PFSK-1 (cell line): ENCODE measurements around the gene STX7.

Experiments used
- FOXP2 ChIP-seq: optimal IDR thresholded peaks from 2 replicates; pipeline ENCODE3; 2011; ENCODE audit warnings: borderline replicate concordance, control low read depth, inconsistent platforms; ENCODE audit not compliant: insufficient read depth; ENCODE audit errors: extremely low read length, extremely low read depth
- POLR2AphosphoS5 ChIP-seq: IDR thresholded peaks from 2 replicates; pipeline ENCODE4 v1.6.1; 2012; ENCODE audit warnings: low read depth, mild to moderate bottlenecking, control low read depth, low read length, moderate library complexity
- SIN3A ChIP-seq: IDR thresholded peaks from 2 replicates; pipeline ENCODE4 v1.6.1; 2012; ENCODE audit warnings: mild to moderate bottlenecking, low read length, moderate library complexity, borderline replicate concordance; ENCODE audit not compliant: insufficient read depth
- TAF1 ChIP-seq: IDR thresholded peaks from 2 replicates; pipeline ENCODE4 v1.6.1; 2012; ENCODE audit warnings: low read length, control low read depth, borderline replicate concordance; ENCODE audit not compliant: insufficient read depth
- TF ChIP-seq, protein P1 (sequence below), 2 experiments: IDR thresholded peaks; 2 replicates each; pipeline versions ENCODE4 v1.6.1 to v1.8.0; 2011 to 2012; ENCODE audit warnings: low read depth in 2 of 2, low read length in 2 of 2, control low read depth in 1 of 2, inconsistent platforms in 1 of 2, mild to moderate bottlenecking in 1 of 2, moderate library complexity in 1 of 2; ENCODE audit not compliant: insufficient read depth in 1 of 2

STX7 gene

GRCh38 chr6:132458887-132459604, 53.9 kb downstream of the STX7 start:
- TF ChIP-seq TAF1, result no peak
- TF ChIP-seq, protein P1, sequence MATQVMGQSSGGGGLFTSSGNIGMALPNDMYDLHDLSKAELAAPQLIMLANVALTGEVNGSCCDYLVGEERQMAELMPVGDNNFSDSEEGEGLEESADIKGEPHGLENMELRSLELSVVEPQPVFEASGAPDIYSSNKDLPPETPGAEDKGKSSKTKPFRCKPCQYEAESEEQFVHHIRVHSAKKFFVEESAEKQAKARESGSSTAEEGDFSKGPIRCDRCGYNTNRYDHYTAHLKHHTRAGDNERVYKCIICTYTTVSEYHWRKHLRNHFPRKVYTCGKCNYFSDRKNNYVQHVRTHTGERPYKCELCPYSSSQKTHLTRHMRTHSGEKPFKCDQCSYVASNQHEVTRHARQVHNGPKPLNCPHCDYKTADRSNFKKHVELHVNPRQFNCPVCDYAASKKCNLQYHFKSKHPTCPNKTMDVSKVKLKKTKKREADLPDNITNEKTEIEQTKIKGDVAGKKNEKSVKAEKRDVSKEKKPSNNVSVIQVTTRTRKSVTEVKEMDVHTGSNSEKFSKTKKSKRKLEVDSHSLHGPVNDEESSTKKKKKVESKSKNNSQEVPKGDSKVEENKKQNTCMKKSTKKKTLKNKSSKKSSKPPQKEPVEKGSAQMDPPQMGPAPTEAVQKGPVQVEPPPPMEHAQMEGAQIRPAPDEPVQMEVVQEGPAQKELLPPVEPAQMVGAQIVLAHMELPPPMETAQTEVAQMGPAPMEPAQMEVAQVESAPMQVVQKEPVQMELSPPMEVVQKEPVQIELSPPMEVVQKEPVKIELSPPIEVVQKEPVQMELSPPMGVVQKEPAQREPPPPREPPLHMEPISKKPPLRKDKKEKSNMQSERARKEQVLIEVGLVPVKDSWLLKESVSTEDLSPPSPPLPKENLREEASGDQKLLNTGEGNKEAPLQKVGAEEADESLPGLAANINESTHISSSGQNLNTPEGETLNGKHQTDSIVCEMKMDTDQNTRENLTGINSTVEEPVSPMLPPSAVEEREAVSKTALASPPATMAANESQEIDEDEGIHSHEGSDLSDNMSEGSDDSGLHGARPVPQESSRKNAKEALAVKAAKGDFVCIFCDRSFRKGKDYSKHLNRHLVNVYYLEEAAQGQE (IDR thresholded peaks at IDR 0.05; ENCODE audit: insufficient read depth in 1 of 2, low read depth in 2 of 2, low read length in 2 of 2), result no peak
- no peak for TF ChIP-seq SIN3A

DNA sequence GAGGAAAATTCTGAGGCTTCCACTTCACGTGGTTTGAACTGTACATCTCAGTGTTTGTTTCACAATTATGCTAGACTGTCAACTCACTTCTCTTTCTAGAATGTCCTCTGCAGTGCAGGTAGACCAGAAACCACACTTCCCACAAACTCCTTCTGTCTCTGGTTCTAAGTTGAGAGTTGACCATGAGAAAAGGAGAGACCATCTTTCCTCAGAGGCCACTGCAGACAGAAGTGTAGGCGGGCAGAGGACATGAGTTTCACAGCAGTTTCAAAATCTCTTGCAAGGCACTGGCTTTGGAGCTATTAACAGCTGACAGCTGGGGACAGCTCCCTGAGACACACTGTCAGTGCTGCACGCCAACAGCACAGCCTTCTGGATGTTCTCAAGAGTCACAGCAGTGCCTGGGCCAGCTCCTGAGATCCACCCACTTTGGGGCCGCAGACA, 56.2 kb downstream of the STX7 start:
- TF ChIP-seq, protein P1 (IDR thresholded peaks at IDR 0.05; ENCODE audit: insufficient read depth in 1 of 2, low read depth in 2 of 2, low read length in 2 of 2), result peak in 1 of 2 experiments; percentile 73; a peak in 1 of 4 replicates
- no peak for TF ChIP-seq TAF1

GRCh38 chr6:132446855-132447241, 66.1 kb downstream of the STX7 start:
- no peak for TF ChIP-seq FOXP2
- TF ChIP-seq, protein P1 (IDR thresholded peaks at IDR 0.05; ENCODE audit: insufficient read depth in 1 of 2, low read depth in 2 of 2, low read length in 2 of 2), result no peak
- TF ChIP-seq POLR2AphosphoS5, result no peak
- TF ChIP-seq SIN3A, result no peak
- no peak for TF ChIP-seq TAF1

- TF ChIP-seq POLR2AphosphoS5 (no peak), TAF1 (no peak)
Measured at GRCh38 chr6:132446141-132446854, 66.6 kb downstream of the STX7 start.

DNA sequence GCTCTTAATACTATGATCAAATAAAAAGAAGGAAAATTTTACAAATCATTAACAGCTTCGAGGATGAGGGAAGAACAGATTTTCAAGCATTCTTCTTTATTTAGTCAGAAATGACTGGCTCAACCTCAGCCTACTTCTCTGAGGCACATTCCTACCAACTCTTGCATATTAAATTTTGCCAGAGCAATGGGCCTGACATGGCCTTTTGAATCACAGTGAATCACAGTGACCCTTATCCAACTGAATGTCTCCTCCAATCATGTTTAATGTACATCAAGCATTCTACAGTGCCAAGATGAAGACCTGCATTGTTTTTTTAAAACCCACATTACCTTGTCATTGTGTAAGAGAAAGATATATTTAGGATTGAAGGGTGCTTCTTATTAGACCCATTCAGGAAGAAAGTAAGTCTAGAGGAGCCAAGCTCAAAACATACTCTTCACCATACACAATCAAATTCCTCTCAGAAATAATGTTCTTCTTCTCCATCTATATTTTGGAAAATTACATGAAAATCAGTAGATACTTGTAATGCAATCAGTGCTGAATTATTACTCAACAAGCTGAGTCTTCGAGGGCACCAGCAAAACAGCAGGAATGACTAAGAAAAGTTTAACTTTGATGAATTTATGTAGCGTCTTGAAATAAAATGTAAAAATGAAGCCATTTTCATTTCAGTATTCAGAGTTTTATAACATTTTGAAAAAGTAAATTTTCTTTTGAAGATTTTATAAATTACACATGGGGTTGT, 67.5 kb downstream of the STX7 start:
- TF ChIP-seq, protein P1 (IDR thresholded peaks at IDR 0.05; ENCODE audit: insufficient read depth in 1 of 2, low read depth in 2 of 2, low read length in 2 of 2), result no peak
- no peak for TF ChIP-seq POLR2AphosphoS5
- TF ChIP-seq FOXP2, result no peak
- TF ChIP-seq SIN3A, result no peak
- no peak for TF ChIP-seq TAF1
